Epithelial cell of proximal tubule (primary cell): ENCODE results near the gene CHD9. TPM values are rescaled to one million over a fixed set of nuclear protein-coding genes. Genes with fewer than 3 reads are reported as not detected.
"Not testable (repeated sequence)": the region's sequence is repeated elsewhere in the genome, so short reads cannot be mapped to it uniquely, and the experiment has no call there.

ENCODE experiments used
- DNase-seq: peaks from one replicate; pipeline ENCODE4 v3.0.0-alpha.2; 2011; ENCODE audit warnings: low read depth
- H3K4me3 ChIP-seq: 2 replicates; pipeline ENCODE4 v1.5.1; 2011; ENCODE audit warnings: low read depth, mild to moderate bottlenecking, low read length
- total RNA-seq: library from RNA; depleted of rRNA; stranded (reverse); fragments of >200 nt; gene quantifications from 2 replicates; pipeline ENCODE4 v1.2.3, GENCODE V29; 2015
- TF ChIP-seq, protein P1 (sequence below): conservative IDR thresholded peaks from 2 replicates; pipeline ENCODE4 v1.5.1; 2012; ENCODE audit warnings: low read depth, mild to moderate bottlenecking, low read length

CHD9 gene
- total RNA-seq, 1 donor from 2014 or later = 14.6 TPM

DNA sequence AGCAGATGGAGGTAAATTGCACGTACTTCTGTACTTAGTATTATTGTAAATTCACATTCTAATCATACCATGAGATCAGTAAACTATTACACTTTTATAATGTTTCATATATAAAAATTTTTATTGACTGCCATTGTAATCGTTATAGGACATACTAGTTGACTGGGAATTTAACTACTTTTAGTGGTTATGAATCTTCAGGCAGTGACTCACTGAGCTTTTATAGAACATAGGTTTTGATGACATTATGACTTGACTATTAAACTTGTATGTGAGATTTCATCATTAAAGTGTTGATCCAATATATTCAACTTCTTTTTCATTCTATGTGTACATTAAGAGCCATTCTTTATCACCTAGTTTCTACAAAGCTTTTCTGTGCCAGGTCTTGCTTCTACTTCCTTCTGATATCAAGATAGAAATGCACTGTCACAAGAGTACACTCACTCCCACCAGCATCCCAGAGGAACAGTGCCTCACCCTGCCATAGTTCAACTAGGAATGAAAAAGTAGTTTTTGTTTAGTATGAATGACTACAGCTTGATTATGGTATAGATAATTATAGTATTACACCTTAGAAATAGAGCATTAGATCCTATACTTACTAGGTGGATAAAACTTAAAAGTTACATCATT lies 237.1 kb downstream of the CHD9 start:
- TF ChIP-seq, protein P1, sequence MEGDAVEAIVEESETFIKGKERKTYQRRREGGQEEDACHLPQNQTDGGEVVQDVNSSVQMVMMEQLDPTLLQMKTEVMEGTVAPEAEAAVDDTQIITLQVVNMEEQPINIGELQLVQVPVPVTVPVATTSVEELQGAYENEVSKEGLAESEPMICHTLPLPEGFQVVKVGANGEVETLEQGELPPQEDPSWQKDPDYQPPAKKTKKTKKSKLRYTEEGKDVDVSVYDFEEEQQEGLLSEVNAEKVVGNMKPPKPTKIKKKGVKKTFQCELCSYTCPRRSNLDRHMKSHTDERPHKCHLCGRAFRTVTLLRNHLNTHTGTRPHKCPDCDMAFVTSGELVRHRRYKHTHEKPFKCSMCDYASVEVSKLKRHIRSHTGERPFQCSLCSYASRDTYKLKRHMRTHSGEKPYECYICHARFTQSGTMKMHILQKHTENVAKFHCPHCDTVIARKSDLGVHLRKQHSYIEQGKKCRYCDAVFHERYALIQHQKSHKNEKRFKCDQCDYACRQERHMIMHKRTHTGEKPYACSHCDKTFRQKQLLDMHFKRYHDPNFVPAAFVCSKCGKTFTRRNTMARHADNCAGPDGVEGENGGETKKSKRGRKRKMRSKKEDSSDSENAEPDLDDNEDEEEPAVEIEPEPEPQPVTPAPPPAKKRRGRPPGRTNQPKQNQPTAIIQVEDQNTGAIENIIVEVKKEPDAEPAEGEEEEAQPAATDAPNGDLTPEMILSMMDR = no peak
- no peak overlapping the region for H3K4me3 ChIP-seq
- DNase-seq = no peak

DNA sequence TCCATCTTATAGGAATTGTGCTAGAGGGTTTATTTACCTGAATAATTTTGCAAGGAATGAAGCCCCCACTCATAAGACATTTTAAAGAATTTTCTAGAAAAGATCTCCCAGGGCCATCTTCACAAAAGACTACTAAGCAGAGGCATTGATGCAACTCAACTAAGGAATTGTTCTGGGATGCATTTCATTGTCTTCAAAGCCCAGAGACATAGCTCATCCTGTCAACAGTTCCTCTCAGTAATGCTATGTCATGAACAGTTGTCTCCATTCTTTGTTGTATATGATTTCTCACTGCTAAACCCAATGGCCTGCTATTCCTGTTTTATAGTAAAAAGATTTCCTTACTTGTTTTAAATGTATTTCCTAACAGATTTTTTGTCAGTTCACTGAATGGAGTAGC lies 242.7 kb downstream of the CHD9 start:
- no peak for DNase-seq
- TF ChIP-seq, protein P1 = no peak
- no peak overlapping the region for H3K4me3 ChIP-seq

DNA sequence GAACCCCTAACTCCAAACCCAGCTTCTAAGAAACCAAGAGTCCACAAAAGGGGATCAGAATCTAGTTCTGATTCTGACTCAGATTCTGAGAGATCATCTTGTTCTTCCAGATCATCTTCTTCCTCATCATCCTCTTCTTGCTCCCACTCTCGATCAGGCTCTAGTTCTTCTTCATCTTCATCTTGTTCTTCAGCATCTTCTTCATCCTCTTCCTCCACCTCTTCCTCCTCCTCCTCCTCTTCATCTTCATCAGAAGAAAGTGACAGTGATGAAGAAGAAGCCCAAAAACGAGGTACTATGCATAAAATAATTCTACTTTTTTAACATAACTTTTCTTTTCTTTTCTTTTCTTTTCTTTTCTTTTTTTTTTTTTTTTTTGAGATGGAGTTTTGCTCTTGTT lies 249.5 kb downstream of the CHD9 start:
- no peak for DNase-seq
- TF ChIP-seq, protein P1 = no peak
- H3K4me3 ChIP-seq = no peak overlapping the region

DNA sequence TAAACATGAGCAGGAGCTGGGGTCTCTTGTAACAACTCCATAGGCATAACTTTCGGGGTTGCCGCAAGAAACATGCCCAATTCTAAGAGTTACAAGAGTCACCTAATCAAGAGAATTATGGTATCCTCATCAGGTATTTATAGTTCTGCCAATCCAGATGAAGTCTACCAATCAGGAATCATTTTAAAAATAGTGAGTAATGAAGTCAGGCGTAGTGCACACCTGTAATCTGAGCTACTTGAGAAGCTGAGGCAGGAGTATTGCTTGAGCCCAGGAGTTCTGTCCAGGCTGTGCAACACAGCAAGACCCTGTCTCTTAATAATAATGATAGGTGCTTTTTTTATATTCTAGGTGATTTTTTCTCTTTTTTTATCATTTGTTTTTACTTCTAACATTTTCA lies 251.0 kb downstream of the CHD9 start:
- no peak overlapping the region for H3K4me3 ChIP-seq
- DNase-seq = no peak
- TF ChIP-seq, protein P1 = no peak

DNA sequence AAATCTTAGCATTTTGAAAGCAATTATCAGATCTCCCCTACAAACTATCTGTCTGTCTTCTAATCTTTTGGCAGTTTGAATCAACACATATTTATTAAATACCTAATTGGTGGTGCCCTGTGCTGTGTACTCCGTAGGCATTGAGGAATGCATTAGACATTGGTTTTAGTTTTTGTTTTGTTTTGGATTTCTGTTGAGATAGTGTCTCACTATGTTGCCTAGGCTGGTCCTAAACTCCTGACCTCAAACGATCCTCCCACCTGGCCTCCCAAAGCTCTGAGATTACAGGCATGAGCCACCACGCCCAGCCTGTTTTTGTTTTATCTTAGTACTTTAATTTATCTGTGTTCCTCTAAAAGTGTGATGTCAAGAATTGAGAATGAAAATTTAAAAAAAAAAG lies 254.7 kb downstream of the CHD9 start:
- no peak for DNase-seq
- TF ChIP-seq, protein P1 = no peak
- H3K4me3 ChIP-seq = no peak overlapping the region

DNA sequence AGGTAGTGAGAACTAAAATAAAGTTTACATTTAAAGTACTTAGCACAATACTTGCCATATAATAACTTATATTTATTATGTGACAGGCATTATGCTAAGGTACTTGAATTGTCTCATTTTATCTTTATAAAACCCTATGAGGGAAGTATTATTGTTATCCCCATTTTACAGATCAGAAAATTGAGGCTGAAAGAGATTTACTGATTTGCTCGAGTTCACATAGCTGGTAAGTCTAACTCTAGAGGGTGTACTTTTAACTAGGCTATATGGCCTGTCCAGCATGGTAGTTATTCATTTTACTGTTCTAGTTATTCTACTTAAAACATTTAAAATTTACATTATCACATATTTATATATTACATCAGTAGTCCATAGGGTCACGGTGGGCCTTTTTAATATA lies 266.2 kb downstream of the CHD9 start:
- DNase-seq = no peak
- TF ChIP-seq, protein P1 = no peak
- no peak overlapping the region for H3K4me3 ChIP-seq

DNA sequence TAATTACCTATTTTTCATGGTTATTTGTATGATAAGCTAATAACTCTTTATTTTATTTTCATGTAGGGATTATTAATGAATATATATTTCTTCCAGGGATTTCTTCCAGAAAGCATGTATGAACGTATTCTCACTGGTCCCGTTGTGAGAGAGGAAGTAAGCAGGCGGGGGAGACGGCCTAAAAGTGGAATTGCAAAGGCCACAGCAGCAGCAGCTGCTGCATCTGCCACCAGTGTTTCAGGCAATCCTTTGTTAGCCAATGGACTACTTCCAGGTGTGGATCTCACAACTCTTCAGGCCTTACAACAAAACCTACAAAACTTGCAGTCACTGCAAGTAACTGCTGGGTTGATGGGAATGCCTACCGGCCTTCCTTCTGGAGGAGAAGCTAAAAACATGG lies 269.1 kb downstream of the CHD9 start:
- no peak for DNase-seq
- no peak overlapping the region for H3K4me3 ChIP-seq
- TF ChIP-seq, protein P1 = no peak

DNA sequence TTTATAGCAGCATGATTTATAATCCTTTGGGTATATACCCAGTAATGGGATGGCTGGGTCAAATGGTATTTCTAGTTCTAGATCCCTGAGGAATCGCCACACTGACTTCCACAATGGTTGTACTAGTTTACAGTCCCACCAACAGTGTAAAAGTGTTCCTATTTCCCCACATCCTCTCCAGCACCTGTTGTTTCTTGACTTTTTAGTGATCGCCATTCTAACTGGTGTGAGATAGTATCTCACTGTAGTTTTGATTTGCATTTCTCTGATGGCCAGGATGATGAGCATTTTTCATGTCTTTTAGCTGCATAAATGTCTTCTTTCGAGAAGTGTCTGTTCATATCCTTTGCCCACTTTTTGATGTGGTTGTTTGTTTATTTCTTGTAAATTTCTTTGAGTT lies 276.2 kb downstream of the CHD9 start:
- not testable (repeated sequence) for DNase-seq, H3K4me3 ChIP-seq
